KMS-11 (cell line): Measurements from ENCODE around the gene EPHA7.

Experiments
- H2AFZ ChIP-seq: fragments of 200-600 bp; sonication (generic); 2 replicates; pipeline ENCODE4 v1.6.1; 2016; ENCODE audit warnings: antibody characterized with exemption, mixed run types, low read depth
- H3K27ac ChIP-seq: fragments of 200-600 bp; sonication (generic); 2 replicates; pipeline ENCODE4 v1.6.1; 2016; ENCODE audit warnings: mild to moderate bottlenecking, mixed run types
- H3K27me3 ChIP-seq: fragments of 200-600 bp; sonication (generic); 2 replicates; pipeline ENCODE4 v1.6.1; 2017; ENCODE audit warnings: mild to moderate bottlenecking, low read depth, mixed run types, moderate library complexity; ENCODE audit not compliant: insufficient read depth
- H3K36me3 ChIP-seq: fragments of 200-600 bp; sonication (generic); 2 replicates; pipeline ENCODE4 v1.6.1; 2017; ENCODE audit warnings: mild to moderate bottlenecking, mixed run types; ENCODE audit not compliant: insufficient read depth
- H3K4me1 ChIP-seq: fragments of 200-600 bp; sonication (generic); 2 replicates; pipeline ENCODE4 v1.6.1; 2016; ENCODE audit warnings: mild to moderate bottlenecking, low read depth, mixed run types; ENCODE audit not compliant: poor library complexity, severe bottlenecking
- H3K4me2 ChIP-seq: fragments of 200-600 bp; sonication (generic); 2 replicates; pipeline ENCODE4 v1.7.0; 2016; ENCODE audit warnings: mild to moderate bottlenecking, mixed run types
- H3K4me3 ChIP-seq: fragments of 200-600 bp; sonication (generic); IDR thresholded peaks from 2 replicates; pipeline ENCODE4 v1.6.1; 2017; ENCODE audit warnings: low read depth, low read length, mixed read lengths; ENCODE audit not compliant: insufficient read depth
- H3K79me2 ChIP-seq: fragments of 200-600 bp; sonication (generic); 2 replicates; pipeline ENCODE4 v1.6.1; 2016; ENCODE audit warnings: low read depth, mixed run types; ENCODE audit not compliant: insufficient read depth
- H3K9ac ChIP-seq: fragments of 200-600 bp; sonication (generic); 2 replicates; pipeline ENCODE4 v1.6.1; 2016; ENCODE audit warnings: mild to moderate bottlenecking, mixed run types
- H4K20me1 ChIP-seq: fragments of 200-600 bp; sonication (generic); 2 replicates; pipeline ENCODE4 v1.6.1; 2016; ENCODE audit warnings: mild to moderate bottlenecking, mixed run types; ENCODE audit not compliant: insufficient read depth
- TF ChIP-seq, protein P1 (sequence below): fragments of 200-600 bp; sonication (generic); conservative IDR thresholded peaks from 2 replicates; pipeline ENCODE4 v1.6.1; 2017; ENCODE audit warnings: low read depth, mild to moderate bottlenecking, antibody characterized with exemption, low read length, moderate library complexity, mixed read lengths

EPHA7 gene

DNA sequence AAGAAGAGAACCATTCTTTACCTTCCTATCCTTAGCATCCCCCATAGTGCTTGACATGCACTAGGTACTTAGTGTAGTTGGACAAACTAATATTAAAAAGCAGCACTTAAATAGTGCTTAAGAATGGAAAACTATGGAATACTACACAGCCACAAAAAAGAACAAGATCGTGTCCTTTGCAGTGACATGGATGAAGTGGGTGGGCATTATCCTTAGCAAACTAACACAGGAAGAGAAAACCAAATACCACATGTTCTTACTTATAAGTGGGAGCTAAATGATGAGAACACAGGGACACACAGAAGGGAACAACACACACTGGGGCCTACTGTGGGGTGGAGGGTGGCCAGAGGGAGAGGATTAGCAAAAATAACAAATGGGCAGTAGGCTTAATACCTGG lies 66.8 kb downstream of the EPHA7 start:
- H3K79me2 ChIP-seq, result no peaks in the 10 kb centered on the region
- no peak overlapping the region for H3K4me3 ChIP-seq
- H3K27ac ChIP-seq, result no peak overlapping the region
- no peak overlapping the region for H2AFZ ChIP-seq
- no peaks in the 10 kb centered on the region for H3K36me3 ChIP-seq
- TF ChIP-seq, protein P1, sequence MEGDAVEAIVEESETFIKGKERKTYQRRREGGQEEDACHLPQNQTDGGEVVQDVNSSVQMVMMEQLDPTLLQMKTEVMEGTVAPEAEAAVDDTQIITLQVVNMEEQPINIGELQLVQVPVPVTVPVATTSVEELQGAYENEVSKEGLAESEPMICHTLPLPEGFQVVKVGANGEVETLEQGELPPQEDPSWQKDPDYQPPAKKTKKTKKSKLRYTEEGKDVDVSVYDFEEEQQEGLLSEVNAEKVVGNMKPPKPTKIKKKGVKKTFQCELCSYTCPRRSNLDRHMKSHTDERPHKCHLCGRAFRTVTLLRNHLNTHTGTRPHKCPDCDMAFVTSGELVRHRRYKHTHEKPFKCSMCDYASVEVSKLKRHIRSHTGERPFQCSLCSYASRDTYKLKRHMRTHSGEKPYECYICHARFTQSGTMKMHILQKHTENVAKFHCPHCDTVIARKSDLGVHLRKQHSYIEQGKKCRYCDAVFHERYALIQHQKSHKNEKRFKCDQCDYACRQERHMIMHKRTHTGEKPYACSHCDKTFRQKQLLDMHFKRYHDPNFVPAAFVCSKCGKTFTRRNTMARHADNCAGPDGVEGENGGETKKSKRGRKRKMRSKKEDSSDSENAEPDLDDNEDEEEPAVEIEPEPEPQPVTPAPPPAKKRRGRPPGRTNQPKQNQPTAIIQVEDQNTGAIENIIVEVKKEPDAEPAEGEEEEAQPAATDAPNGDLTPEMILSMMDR, result no peak
- H4K20me1 ChIP-seq, result no peaks in the 10 kb centered on the region
- no peaks in the 10 kb centered on the region for H3K4me1 ChIP-seq
- H3K4me2 ChIP-seq, result no peak overlapping the region
- no peak overlapping the region for H3K9ac ChIP-seq
- H3K27me3 ChIP-seq, result no peaks in the 10 kb centered on the region

GRCh38 chr6:93351222-93351621 lies 68.1 kb downstream of the EPHA7 start:
- H3K4me2 ChIP-seq, result no peak overlapping the region
- H2AFZ ChIP-seq, result no peak overlapping the region
- H3K79me2 ChIP-seq, result no peaks in the 10 kb centered on the region
- no peak overlapping the region for H3K27ac ChIP-seq
- H3K4me1 ChIP-seq, result no peaks in the 10 kb centered on the region
- H4K20me1 ChIP-seq, result no peaks in the 10 kb centered on the region
- H3K9ac ChIP-seq, result no peak overlapping the region
- H3K4me3 ChIP-seq, result no peak overlapping the region
- H3K36me3 ChIP-seq, result no peaks in the 10 kb centered on the region
- TF ChIP-seq, protein P1, result no peak
- H3K27me3 ChIP-seq, result no peaks in the 10 kb centered on the region

DNA sequence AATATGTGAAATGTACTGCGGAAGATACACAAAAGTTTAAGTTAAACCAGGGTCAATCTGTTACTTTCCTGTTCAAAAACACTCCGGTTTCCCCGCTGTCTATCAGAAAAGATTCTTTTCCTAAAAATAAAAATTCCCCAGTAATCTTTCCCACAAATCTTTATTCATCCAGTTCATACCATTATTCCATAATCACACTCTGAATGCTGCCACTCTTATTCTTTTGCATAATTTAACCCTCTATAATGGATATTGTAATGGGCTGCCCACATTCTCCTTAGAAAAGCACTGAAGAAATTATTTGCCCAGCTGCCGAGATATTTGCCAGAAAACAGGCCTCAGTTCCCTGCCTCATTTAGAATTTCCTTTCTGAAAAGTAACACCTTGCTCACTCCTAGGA lies 68.6 kb downstream of the EPHA7 start:
- no peaks in the 10 kb centered on the region for H4K20me1 ChIP-seq
- TF ChIP-seq, protein P1, result no peak

DNA sequence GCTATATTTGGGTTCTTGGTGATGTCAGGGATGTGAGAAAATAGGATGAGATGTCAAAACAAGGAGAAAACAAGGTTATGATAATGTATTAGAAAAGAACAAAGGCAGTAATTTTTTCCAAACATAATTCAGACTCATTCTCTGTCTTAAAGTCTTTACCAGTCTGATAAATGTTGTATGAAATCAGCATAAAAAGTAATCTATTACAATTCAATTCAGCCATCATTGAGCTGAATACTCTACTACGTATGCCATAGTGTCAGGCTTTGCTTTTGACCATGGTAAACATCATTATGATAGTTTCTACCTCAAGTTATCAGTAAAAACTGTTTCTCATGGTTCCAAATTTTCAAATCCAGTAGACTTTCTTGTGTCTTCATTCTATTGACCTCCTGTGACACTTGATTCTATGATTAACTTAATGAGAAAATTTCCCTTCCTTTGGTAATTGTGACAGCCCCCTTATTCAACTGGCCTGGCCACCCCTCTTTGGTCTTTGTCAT lies 75.0 kb downstream of the EPHA7 start:
- Histone ChIP-seq H4K20me1 (no peaks in the 10 kb centered on the region), H2AFZ (no peak overlapping the region), H3K79me2 (no peaks in the 10 kb centered on the region), H3K4me2 (no peak overlapping the region), H3K36me3 (no peaks in the 10 kb centered on the region), H3K4me3 (no peak overlapping the region), H3K9ac (no peak overlapping the region), H3K27me3 (no peaks in the 10 kb centered on the region), H3K4me1 (no peaks in the 10 kb centered on the region), H3K27ac (no peak overlapping the region)
- TF ChIP-seq, protein P1, result no peak

More for the DNA sequence above, 68.6 kb downstream of the EPHA7 start:
- no peaks in the 10 kb centered on the region for H3K4me1 ChIP-seq
- H3K27ac ChIP-seq, result no peak overlapping the region
- no peaks in the 10 kb centered on the region for H3K79me2 ChIP-seq
- H3K4me2 ChIP-seq, result no peak overlapping the region
- H2AFZ ChIP-seq, result no peak overlapping the region
- H3K4me3 ChIP-seq, result no peak overlapping the region
- H3K36me3 ChIP-seq, result no peaks in the 10 kb centered on the region
- no peak overlapping the region for H3K9ac ChIP-seq
- no peaks in the 10 kb centered on the region for H3K27me3 ChIP-seq
